Purkinje cell (primary cell): ENCODE results near the gene NT5C3B. TPM values are rescaled to one million over a fixed set of nuclear protein-coding genes. Genes with fewer than 3 reads are reported as not detected.

Experiments
- polyA plus RNA-seq: library from polyadenylated mRNA; unstranded; fragments of >200 nt; fragmentation: Nextera tagmentation; gene quantifications from 2 replicates; pipeline ENCODE4 v1.2.1, GENCODE V29; 2014

The NT5C3B gene
- polyA plus RNA-seq, result 20.8 and 22.5 TPM in 2 replicates

DNA sequence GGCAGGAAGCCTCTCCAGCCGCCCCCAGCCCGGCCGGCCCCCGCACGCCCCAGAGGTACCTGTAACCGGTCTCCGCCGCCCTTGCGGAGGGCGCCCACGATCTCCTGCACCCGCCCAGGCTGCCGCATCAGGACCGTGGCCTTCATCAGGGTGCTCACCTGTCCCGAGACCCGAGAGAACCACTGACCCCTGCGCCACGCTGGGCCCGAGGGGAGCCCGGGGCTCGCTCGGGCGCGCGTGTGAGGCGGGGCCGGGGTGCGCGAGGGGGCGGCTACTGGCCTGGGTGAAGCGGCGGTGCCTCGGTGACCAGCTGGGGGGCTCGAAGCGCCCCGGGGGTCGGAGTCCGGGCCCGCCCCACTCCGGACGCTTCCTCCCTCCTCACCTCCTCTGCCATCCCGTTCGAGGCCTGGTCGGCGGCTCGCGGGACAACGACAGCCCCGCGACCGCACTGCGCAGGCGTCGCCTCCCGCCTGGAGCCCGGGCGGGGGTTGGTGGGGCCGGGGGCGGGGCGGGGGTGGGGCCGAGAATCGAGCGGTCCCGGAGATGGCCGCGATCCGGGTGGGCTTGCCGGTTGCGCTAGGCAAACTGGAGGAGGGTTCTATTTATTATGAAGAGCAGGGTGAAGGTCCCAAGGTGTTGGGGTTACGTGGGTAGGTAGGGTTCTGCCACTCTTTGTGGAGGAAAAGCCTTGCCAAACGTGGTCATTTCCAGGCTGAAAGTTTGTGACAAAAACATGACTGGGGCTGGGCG, at the start of gene NT5C3B:
Gene NT5C3B (minus strand): TSS at position 433 of the 750 bp plus-strand sequence. CDS start 39 bp downstream, at position 394.

GRCh38 chr17:41864836-41865595, 29.0 kb upstream of the NT5C3B start, which contains the start of gene KLHL11:
TSS of gene KLHL11 (minus strand) at chr17:41865423. CDS start at chr17:41865370, 53 bp downstream.

GRCh38 chr17:41837761-41838538, 1.9 kb upstream of the NT5C3B start, which contains the start of gene KLHL10:
TSS of gene KLHL10 (plus strand) at chr17:41837825. CDS start at chr17:41837933, 108 bp downstream.

DNA sequence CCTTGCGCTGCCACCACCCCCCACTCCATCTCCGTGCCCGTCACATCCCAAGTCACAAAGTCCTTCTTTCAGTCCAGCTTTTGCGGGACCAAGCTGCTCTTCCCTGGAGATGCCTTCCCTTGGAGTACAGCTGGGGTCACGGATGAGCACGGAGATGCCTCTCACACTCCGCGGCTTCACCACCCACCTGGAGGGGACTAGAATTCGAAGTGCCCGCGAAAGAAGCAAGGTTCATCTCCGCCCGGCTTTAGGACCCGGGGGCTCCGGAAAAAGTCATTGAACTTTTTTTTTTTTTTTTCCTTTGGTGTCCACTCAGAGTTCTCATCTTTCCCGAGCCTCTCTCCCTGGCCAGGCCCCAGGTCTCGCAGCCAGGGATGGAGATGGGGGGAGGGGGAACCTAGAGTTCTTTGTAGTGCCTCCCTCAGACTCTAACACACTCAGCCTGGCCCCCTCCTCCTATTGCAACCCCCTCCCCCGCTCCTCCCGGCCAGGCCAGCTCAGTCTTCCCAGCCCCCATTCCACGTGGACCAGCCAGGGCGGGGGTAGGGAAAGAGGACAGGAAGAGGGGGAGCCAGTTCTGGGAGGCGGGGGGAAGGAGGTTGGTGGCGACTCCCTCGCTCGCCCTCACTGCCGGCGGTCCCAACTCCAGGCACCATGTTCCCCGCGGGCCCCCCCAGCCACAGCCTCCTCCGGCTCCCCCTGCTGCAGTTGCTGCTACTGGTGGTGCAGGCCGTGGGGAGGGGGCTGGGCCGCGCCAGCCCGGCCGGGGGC, 23.5 kb downstream of the NT5C3B start, which contains the start of gene FKBP10:
Gene FKBP10 (plus strand): TSS at position 624 of the 771 bp plus-strand sequence. CDS start 31 bp downstream, at position 655.

GRCh38 chr17:41811549-41812380, 24.3 kb downstream of the NT5C3B start, which contains the start of gene P3H4:
TSS of gene P3H4 (minus strand) at chr17:41811949. CDS start at chr17:41811915, 34 bp downstream.

DNA sequence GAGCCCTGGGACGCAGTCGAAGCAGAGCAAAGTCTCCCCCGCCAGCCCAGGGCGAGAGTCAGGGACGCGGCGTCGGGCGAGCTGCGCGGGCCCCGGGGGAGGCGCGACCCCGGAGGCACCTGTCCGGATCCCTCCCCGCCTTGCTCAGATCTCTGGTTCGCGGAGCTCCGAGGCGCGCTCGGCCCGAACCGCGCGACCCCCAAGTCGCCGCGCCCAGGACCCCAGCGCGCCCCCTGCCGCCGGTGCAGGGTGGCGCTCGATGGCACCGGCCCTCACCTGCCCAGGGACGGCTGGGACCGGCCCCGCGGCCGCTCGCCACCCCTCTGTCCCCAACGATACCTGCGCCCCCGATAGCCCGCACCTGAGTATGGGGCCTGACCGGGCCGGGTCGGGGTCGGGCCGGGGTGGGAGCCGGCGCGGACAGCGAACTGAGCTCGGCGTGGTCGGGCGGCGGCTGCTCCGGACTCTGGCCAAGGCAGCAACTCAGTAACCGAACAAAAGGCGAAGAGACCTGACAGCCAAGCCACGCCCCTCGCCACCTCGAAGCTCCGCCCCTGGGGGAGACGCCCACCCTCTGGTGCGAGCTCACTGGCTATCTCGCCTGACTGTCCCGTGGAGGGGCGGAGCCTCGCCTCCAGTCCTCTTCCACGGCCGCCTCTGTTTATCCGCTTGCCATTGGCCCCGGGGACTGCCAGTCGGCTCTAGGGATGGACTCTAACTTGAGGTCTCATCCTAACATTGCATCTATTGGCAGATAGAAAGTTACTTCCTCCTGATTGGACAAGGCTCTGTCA, 49.6 kb downstream of the NT5C3B start, which contains the start of gene JUP:
Gene JUP (minus strand): TSS at position 485 of the 794 bp plus-strand sequence. CDS start 14,857 bp downstream, outside the sequence.

Other genes with a start within 250 kb of the NT5C3B start
- gene KRT14, start 249.3 kb downstream of the NT5C3B start, polyA plus RNA-seq, result not detected in 2 replicates
- 0.52 and 0.63 TPM in 2 replicates for gene KRT16, start 223.5 kb downstream of the NT5C3B start, polyA plus RNA-seq
- 10.7 and 38.0 TPM in 2 replicates for gene KRT17, start 211.7 kb downstream of the NT5C3B start, polyA plus RNA-seq
- 1,476 and 1,572 TPM in 2 replicates for gene EIF1, start 147.3 kb downstream of the NT5C3B start, polyA plus RNA-seq
- gene GAST, start 123.9 kb downstream of the NT5C3B start, polyA plus RNA-seq, result not detected in 2 replicates
- gene HAP1, start 101.6 kb downstream of the NT5C3B start, polyA plus RNA-seq, result 0.27 and 1.7 TPM in 2 replicates
- 0.70 and 1.6 TPM in 2 replicates for gene JUP, start 49.5 kb downstream of the NT5C3B start, polyA plus RNA-seq
- gene P3H4, start 24.3 kb downstream of the NT5C3B start, polyA plus RNA-seq, result 0.55 and 0.83 TPM in 2 replicates
- gene FKBP10, start 23.2 kb downstream of the NT5C3B start, polyA plus RNA-seq, result 0.62 and 0.63 TPM in 2 replicates
- not detected in 2 replicates for gene KLHL10, start 1.6 kb upstream of the NT5C3B start, polyA plus RNA-seq
- 3.2 and 5.1 TPM in 2 replicates for gene KLHL11, start 29.2 kb upstream of the NT5C3B start, polyA plus RNA-seq
- gene ACLY, start 82.7 kb upstream of the NT5C3B start, polyA plus RNA-seq, result 40.6 and 43.7 TPM in 2 replicates
- gene ODAD4, start 94.4 kb upstream of the NT5C3B start, polyA plus RNA-seq, result 6.8 TPM in 1 of 2 replicates, not detected in the other
- gene CNP, start 130.6 kb upstream of the NT5C3B start, polyA plus RNA-seq, result 5.6 and 7.3 TPM in 2 replicates
- 58.9 and 120 TPM in 2 replicates for gene DNAJC7, start 181.2 kb upstream of the NT5C3B start, polyA plus RNA-seq
- 0.69 and 1.6 TPM in 2 replicates for gene NKIRAS2, start 183.9 kb upstream of the NT5C3B start, polyA plus RNA-seq
- gene C17orf113, start 214.4 kb upstream of the NT5C3B start, polyA plus RNA-seq, result 0.91 and 2.4 TPM in 2 replicates